MM.1S (cell line): Measurements from ENCODE around the gene ATM.

Experiments
- DNase-seq: peaks from one replicate; pipeline ENCODE4 v3.0.0-alpha.2; 2015
- H2AFZ ChIP-seq: fragments of 300-600 bp; sonication (generic); 2 replicates; pipeline ENCODE4 v1.6.0; 2016; ENCODE audit warnings: antibody characterized with exemption, low read length
- H3F3A ChIP-seq: fragments of 300-600 bp; sonication (generic); 2 replicates; pipeline ENCODE4 v1.6.1; 2016; ENCODE audit warnings: mild to moderate bottlenecking, antibody characterized with exemption, low read length, moderate library complexity, mixed read lengths; ENCODE audit not compliant: insufficient read depth
- H3K27ac ChIP-seq: fragments of 300-600 bp; sonication (generic); 2 replicates; pipeline ENCODE4 v1.5.1; 2016; ENCODE audit warnings: mild to moderate bottlenecking, low read length
- H3K27me3 ChIP-seq: fragments of 300-600 bp; sonication (generic); replicated peaks from 2 replicates; pipeline ENCODE4 v1.6.0; 2016; ENCODE audit warnings: low read length; ENCODE audit not compliant: insufficient read depth
- H3K36me3 ChIP-seq: fragments of 300-600 bp; sonication (generic); replicated peaks from 2 replicates; pipeline ENCODE4 v1.6.1; 2016; ENCODE audit warnings: mild to moderate bottlenecking, low read length, mixed read lengths; ENCODE audit not compliant: insufficient read depth
- H3K4me1 ChIP-seq: fragments of 300-600 bp; sonication (generic); 2 replicates; pipeline ENCODE4 v1.6.1; 2016; ENCODE audit warnings: low read length, mixed read lengths
- H3K4me2 ChIP-seq: fragments of 300-600 bp; sonication (generic); 2 replicates; pipeline ENCODE4 v1.6.0; 2016; ENCODE audit warnings: low read depth, low read length
- H3K4me3 ChIP-seq: fragments of 300-600 bp; sonication (generic); 2 replicates; pipeline ENCODE4 v1.5.1; 2016; ENCODE audit warnings: low read length, mixed read lengths
- H3K79me2 ChIP-seq: fragments of 300-600 bp; sonication (generic); 2 replicates; pipeline ENCODE4 v1.6.1; 2016; ENCODE audit warnings: mixed run types, low read length, mixed read lengths
- H3K9ac ChIP-seq: fragments of 300-600 bp; sonication (generic); 2 replicates; pipeline ENCODE4 v1.6.1; 2016; ENCODE audit warnings: low read length, mixed read lengths
- H3K9me2 ChIP-seq: fragments of 300-600 bp; sonication (generic); replicated peaks from 2 replicates; pipeline ENCODE4 v1.6.1; 2016; ENCODE audit warnings: mild to moderate bottlenecking, low read length, mixed read lengths; ENCODE audit not compliant: insufficient read depth
- H3K9me3 ChIP-seq: fragments of 300-600 bp; sonication (generic); replicated peaks from 2 replicates; pipeline ENCODE4 v1.6.1; 2016; ENCODE audit warnings: mild to moderate bottlenecking, low read length, mixed read lengths; ENCODE audit not compliant: insufficient read depth
- H4K20me1 ChIP-seq: fragments of 300-600 bp; sonication (generic); 2 replicates; pipeline ENCODE4 v1.6.1; 2016; ENCODE audit warnings: mild to moderate bottlenecking, low read length, moderate library complexity, mixed read lengths; ENCODE audit not compliant: insufficient read depth
- CTCF ChIP-seq: fragments of 300-600 bp; sonication (generic); IDR thresholded peaks from 2 replicates; pipeline ENCODE4 v1.5.1; 2016; ENCODE audit warnings: antibody characterized with exemption, low read length, mixed read lengths
- EZH2 ChIP-seq: fragments of 300-600 bp; sonication (generic); optimal IDR thresholded peaks from 2 replicates; pipeline ENCODE3; 2017; ENCODE audit warnings: low read depth, mild to moderate bottlenecking, antibody characterized with exemption, low read length, mixed read lengths
- EZH2phosphoT487 ChIP-seq: fragments of 300-600 bp; sonication (generic); IDR thresholded peaks from 2 replicates; pipeline ENCODE4 v1.6.1; 2018; ENCODE audit warnings: antibody characterized with exemption, low read length

ATM gene

GRCh38 chr11:108198833-108199232 lies 24.0 kb upstream of the ATM start:
- H3K9me2 ChIP-seq = no peaks in the 10 kb centered on the region
- no peaks in the 10 kb centered on the region for H3K9me3 ChIP-seq
- no peak overlapping the region for H3K4me2 ChIP-seq
- H2AFZ ChIP-seq = no peak overlapping the region
- no peak overlapping the region for H3K4me3 ChIP-seq
- TF ChIP-seq EZH2 (no peak), EZH2phosphoT487 (no peak), CTCF (no peak)
- no peaks in the 10 kb centered on the region for H3K27me3 ChIP-seq
- H4K20me1 ChIP-seq = no peaks in the 10 kb centered on the region
- no peaks in the 10 kb centered on the region; the same call in 1 of the 2 replicates for H3K36me3 ChIP-seq
- H3K27ac ChIP-seq = no peak overlapping the region
- peaks cover 4% of the 10 kb centered on the region; the same call in 1 of the 2 replicates for H3F3A ChIP-seq
- H3K4me1 ChIP-seq = peaks cover 24% of the 10 kb centered on the region
- DNase-seq = no peak
- H3K9ac ChIP-seq = no peak overlapping the region
- H3K79me2 ChIP-seq = peaks cover 40% of the 10 kb centered on the region

- no peaks in the 10 kb centered on the region for H3K9me2 ChIP-seq
- peaks cover 45% of the 10 kb centered on the region for H3K79me2 ChIP-seq
- H3K9me3 ChIP-seq = no peaks in the 10 kb centered on the region
- no peak overlapping the region for H3K9ac ChIP-seq
- H3K4me1 ChIP-seq = peaks cover 24% of the 10 kb centered on the region
- peaks cover 4% of the 10 kb centered on the region; the same call in 1 of the 2 replicates for H3F3A ChIP-seq
- no peak overlapping the region for H3K4me3 ChIP-seq
- TF ChIP-seq EZH2 (no peak), CTCF (no peak), EZH2phosphoT487 (no peak)
- H3K36me3 ChIP-seq = peaks cover 4% of the 10 kb centered on the region; the same call in 1 of the 2 replicates
- H3K27me3 ChIP-seq = no peaks in the 10 kb centered on the region
- no peak overlapping the region for H3K27ac ChIP-seq
- no peaks in the 10 kb centered on the region for H4K20me1 ChIP-seq
- DNase-seq = no peak
- no peak overlapping the region for H3K4me2 ChIP-seq
- H2AFZ ChIP-seq = no peak overlapping the region
Observed at GRCh38 chr11:108199446-108200321, 23.2 kb upstream of the ATM start.

- no peak overlapping the region for H3K9ac ChIP-seq
- H2AFZ ChIP-seq = no peak overlapping the region
- no peak for TF ChIP-seq EZH2phosphoT487
- no peak for TF ChIP-seq CTCF
- no peak for TF ChIP-seq EZH2
- H3K27ac ChIP-seq = no peak overlapping the region
- peaks cover 28% of the 10 kb centered on the region for H3K36me3 ChIP-seq
- DNase-seq = no peak
- H3K9me3 ChIP-seq = no peaks in the 10 kb centered on the region
- H3K4me2 ChIP-seq = no peak overlapping the region
- H3K4me3 ChIP-seq = no peak overlapping the region
- no peaks in the 10 kb centered on the region for H3K9me2 ChIP-seq
- no peaks in the 10 kb centered on the region for H3F3A ChIP-seq
- H3K27me3 ChIP-seq = no peaks in the 10 kb centered on the region
- no peaks in the 10 kb centered on the region for H3K4me1 ChIP-seq
- peaks cover 68% of the 10 kb centered on the region for H3K79me2 ChIP-seq
- H4K20me1 ChIP-seq = no peaks in the 10 kb centered on the region
Observed at GRCh38 chr11:108203075-108203474, 19.8 kb upstream of the ATM start.
